ENCODE data around the gene CCDC192. TPM values are rescaled to one million over a fixed set of nuclear protein-coding genes. Genes with fewer than 3 reads are reported as not detected.

CCDC192 gene
- total RNA-seq, 2 donors from 2014 or later, result not detected

DNA sequence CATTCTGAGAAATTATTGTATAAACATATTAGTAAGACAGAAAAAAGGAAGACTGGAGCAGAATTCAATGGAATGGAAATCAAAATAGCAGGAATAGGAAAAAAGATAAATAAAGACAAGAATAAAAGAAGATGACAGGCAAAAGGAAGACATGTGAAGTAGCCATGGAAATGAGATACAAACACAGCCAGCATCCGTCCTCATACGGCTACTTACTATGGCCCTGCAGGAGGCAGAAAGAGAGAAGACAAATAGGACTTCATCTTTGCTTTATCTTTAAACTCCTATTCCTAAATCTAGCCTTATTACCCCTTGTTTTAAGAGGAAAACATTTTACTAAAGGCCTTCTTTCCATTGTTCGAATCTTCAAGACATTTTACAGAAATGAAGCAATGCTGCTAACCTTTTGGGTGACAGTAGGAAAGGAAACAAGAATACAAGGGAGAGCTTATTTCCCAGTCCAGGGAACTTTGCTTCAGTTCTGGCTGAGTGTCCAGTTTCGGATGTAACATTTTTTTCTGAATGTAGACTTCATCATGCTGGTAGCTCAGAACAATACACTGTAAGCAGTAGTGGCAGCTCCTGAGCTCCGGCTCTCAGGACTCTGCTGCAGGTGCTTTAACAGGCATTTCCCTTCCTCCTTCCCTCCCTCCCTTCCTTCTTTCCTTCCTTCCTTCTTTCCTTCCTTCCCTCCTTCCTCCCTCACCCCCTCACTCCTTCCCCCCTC is 274.0 kb downstream of the CCDC192 start:
- Histone ChIP-seq H3K9me3 (no peaks in the 10 kb centered on the region), H3K4me3 (no peak overlapping the region), H3K27ac (no peak overlapping the region), H3K36me3 (no peaks in the 10 kb centered on the region), H3K27me3 (replicated peaks; ENCODE audit: insufficient read depth) (no peaks in the 10 kb centered on the region), H3K4me1 (ENCODE audit: control insufficient read depth in 1 of 2, low read depth in 2 of 2) (peaks cover 0 to 10% of the 10 kb centered on the region in 2 donors)
- ATAC-seq (ENCODE audit: insufficient number of reproducible peaks, low FRiP score, low read depth) (no peak), DNase-seq (ENCODE audit: low spot score) (no peak)
- TF ChIP-seq, protein P1, sequence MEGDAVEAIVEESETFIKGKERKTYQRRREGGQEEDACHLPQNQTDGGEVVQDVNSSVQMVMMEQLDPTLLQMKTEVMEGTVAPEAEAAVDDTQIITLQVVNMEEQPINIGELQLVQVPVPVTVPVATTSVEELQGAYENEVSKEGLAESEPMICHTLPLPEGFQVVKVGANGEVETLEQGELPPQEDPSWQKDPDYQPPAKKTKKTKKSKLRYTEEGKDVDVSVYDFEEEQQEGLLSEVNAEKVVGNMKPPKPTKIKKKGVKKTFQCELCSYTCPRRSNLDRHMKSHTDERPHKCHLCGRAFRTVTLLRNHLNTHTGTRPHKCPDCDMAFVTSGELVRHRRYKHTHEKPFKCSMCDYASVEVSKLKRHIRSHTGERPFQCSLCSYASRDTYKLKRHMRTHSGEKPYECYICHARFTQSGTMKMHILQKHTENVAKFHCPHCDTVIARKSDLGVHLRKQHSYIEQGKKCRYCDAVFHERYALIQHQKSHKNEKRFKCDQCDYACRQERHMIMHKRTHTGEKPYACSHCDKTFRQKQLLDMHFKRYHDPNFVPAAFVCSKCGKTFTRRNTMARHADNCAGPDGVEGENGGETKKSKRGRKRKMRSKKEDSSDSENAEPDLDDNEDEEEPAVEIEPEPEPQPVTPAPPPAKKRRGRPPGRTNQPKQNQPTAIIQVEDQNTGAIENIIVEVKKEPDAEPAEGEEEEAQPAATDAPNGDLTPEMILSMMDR (IDR thresholded peaks at IDR 0.05), result no peak

DNA sequence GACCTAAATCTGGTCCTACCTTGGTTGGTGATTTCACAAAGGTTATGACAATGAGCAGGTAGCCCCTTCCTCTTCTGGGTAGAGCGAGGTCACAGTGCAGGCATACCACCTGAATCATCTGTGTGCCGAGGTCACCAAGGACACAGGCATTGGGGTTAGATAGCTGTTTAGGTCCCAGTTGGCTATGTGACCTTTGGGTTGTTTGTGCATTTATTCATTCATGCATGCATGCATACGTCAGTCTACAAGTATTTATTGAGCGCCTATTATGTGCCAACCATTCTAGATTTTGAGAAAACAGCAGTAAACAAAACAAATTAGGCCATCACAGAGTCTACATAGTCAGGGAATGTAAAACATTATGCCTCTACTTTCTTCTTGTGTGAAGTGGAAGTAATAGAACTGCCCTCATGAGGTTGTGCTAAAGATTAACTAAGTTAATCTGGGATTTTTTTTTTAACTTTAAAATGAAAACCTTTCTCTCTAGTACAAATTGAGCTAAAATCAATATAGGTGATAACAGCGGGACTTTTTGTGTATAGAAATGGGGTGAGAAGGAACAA is 275.6 kb downstream of the CCDC192 start:
- H3K9me3 ChIP-seq, result no peaks in the 10 kb centered on the region
- no peak for ATAC-seq (ENCODE audit: insufficient number of reproducible peaks, low FRiP score, low read depth)
- H3K27ac ChIP-seq, result no peak overlapping the region
- TF ChIP-seq, protein P1 (IDR thresholded peaks at IDR 0.05), result no peak
- no peak for DNase-seq (ENCODE audit: low spot score)
- peaks cover 0 to 10% of the 10 kb centered on the region in 2 donors for H3K4me1 ChIP-seq (ENCODE audit: control insufficient read depth in 1 of 2, low read depth in 2 of 2)
- H3K27me3 ChIP-seq (replicated peaks; ENCODE audit: insufficient read depth), result no peaks in the 10 kb centered on the region
- no peak overlapping the region for H3K4me3 ChIP-seq
- H3K36me3 ChIP-seq, result no peaks in the 10 kb centered on the region

DNA sequence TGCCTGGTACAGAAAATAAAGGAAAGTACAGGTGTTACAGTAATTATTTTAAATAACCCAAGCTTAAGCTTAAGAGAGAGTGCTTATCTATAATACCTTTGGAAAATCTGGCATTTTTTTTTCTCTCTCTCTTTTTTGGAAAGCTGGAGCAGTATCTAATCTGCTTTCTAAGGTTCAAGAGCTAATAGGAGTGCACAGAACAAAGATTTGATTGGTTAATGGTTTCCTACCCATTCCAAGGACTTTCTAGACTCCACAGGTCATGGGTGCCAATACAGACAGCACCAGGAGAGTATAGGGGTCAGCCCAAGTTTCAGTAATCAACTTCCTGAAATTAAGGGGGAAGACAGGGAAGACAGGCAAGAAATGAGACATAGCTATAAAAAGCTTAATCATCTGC is 276.3 kb downstream of the CCDC192 start:
- DNase-seq (ENCODE audit: low spot score), result no peak
- Histone ChIP-seq H3K27me3 (replicated peaks; ENCODE audit: insufficient read depth) (no peaks in the 10 kb centered on the region), H3K27ac (no peak overlapping the region), H3K36me3 (no peaks in the 10 kb centered on the region), H3K9me3 (no peaks in the 10 kb centered on the region), H3K4me3 (no peak overlapping the region), H3K4me1 (ENCODE audit: control insufficient read depth in 1 of 2, low read depth in 2 of 2) (peaks cover 0 to 10% of the 10 kb centered on the region in 2 donors)
- ATAC-seq (ENCODE audit: insufficient number of reproducible peaks, low FRiP score, low read depth), result no peak
- TF ChIP-seq, protein P1 (IDR thresholded peaks at IDR 0.05), result no peak

DNA sequence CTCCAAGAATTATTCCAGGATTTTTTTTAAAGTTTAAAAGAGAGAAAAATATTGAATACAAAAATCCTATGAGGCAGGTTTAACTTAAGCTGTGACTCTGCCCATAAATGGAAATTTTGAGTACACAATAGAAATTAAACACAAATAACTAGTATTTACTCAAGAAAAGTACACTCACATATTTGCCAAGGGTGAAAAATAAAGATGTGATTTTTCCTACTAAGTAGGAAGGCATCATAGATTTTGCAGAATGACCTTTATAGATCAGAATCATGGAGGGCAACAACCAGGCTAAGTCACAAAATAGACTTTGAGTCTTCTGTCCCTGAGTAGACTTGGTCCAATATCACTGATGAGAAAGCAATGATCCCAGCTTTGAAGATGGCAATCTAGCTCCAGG is 277.7 kb downstream of the CCDC192 start:
- H3K27ac ChIP-seq, result no peak overlapping the region
- H3K4me3 ChIP-seq, result no peak overlapping the region
- DNase-seq (ENCODE audit: low spot score), result no peak
- peaks cover 0 to 10% of the 10 kb centered on the region in 2 donors for H3K4me1 ChIP-seq (ENCODE audit: control insufficient read depth in 1 of 2, low read depth in 2 of 2)
- no peak for ATAC-seq (ENCODE audit: insufficient number of reproducible peaks, low FRiP score, low read depth)
- TF ChIP-seq, protein P1 (IDR thresholded peaks at IDR 0.05), result no peak
- no peaks in the 10 kb centered on the region for H3K27me3 ChIP-seq (replicated peaks; ENCODE audit: insufficient read depth)
- H3K9me3 ChIP-seq, result no peaks in the 10 kb centered on the region
- H3K36me3 ChIP-seq, result no peaks in the 10 kb centered on the region

DNA sequence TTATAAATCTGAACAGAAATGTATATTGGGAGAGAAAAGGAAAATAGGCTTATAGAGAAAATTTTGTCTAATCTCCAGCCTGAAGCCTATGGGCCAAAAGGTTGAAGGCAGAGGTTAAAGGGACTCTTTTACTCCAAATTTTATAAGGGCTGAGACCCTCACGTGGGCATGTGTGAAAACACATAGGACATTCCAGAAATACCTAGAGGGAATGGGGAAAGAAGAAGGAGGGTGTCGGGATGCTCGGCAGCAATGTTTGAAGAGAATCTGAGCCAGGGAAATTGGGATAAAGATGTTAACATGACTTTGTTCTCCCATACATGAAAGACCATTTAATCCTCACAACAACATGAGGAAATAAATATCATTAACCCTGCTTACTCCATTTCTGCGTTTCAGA is 278.3 kb downstream of the CCDC192 start:
- H3K4me1 ChIP-seq (ENCODE audit: control insufficient read depth in 1 of 2, low read depth in 2 of 2), result peaks cover 0 to 10% of the 10 kb centered on the region in 2 donors
- ATAC-seq (ENCODE audit: insufficient number of reproducible peaks, low FRiP score, low read depth) (no peak), DNase-seq (ENCODE audit: low spot score) (no peak)
- no peak overlapping the region for H3K27ac ChIP-seq
- H3K27me3 ChIP-seq (replicated peaks; ENCODE audit: insufficient read depth), result no peaks in the 10 kb centered on the region
- no peaks in the 10 kb centered on the region for H3K36me3 ChIP-seq
- H3K4me3 ChIP-seq, result no peak overlapping the region
- TF ChIP-seq, protein P1 (IDR thresholded peaks at IDR 0.05), result no peak
- no peaks in the 10 kb centered on the region for H3K9me3 ChIP-seq
